K562 (cell line): ENCODE results near the gene MPL. TPM values are rescaled to one million over a fixed set of nuclear protein-coding genes. Genes with fewer than 3 reads are reported as not detected.

Source experiments
- ATAC-seq: fragments of 200-7000 bp; cut with Tn5 transposase; 3 replicates; pipeline ENCODE4 v1.9.1; 2020; ENCODE audit warnings: moderate library complexity
- BruUV-seq: library from RNA; stranded (reverse); fragments of 400-500 nt; replicated peaks from 2 replicates; lab custom pipeline; 2021; lab: Mats Ljungman, UMichigan
- CTCF ChIA-PET: fragments of 300-600 bp; formaldehyde crosslinking; extraction: SDS; loops from one replicate; lab custom pipeline; 2021; ENCODE audit warnings: low intra/inter-chr PET ratio; lab: Yijun Ruan, JAX
- POLR2A ChIA-PET: fragments of 300-600, 350-650 bp; sonication (Branson Sonifier 250); formaldehyde crosslinking; extraction: SDS; loops from one replicate; lab custom pipeline; 2021; ENCODE audit warnings: antibody characterized with exemption, inconsistent platforms; lab: Yijun Ruan, JAX
- DNase-seq, 4 experiments: peaks; one replicate each; pipeline versions ENCODE4 v3.0.0 to v3.0.0-alpha.2; 2011 to 2018; ENCODE audit warnings: low spot score in 3 of 4, mixed read lengths in 3 of 4; ENCODE audit errors: extremely low read depth in 1 of 4
- FAIRE-seq: peaks from 2 replicates; lab custom pipeline; 2011; peaks lifted over from hg19 to GRCh38; lab: Jason Lieb, UNC
- H2AFZ ChIP-seq: 2 replicates; pipeline ENCODE4 v1.6.0; 2011; ENCODE audit warnings: low read depth, low read length, control low read depth, inconsistent platforms
- H3K27ac ChIP-seq: fragments of 200-600 bp; 3 replicates; pipeline ENCODE4 v1.8.0; 2011; ENCODE audit warnings: low read depth, mild to moderate bottlenecking, control low read depth, inconsistent platforms, low read length, moderate library complexity, mixed read lengths; ENCODE audit errors: extremely low read depth
- H3K27me3 ChIP-seq, 2 experiments: fragments of 300-600 bp in 1 of 2; 2 replicates in 1 of 2; 3 replicates in 1 of 2; pipeline versions ENCODE4 v1.6.0 to v1.8.0; 2011; ENCODE audit warnings: inconsistent platforms in 2 of 2, low read length in 2 of 2, mild to moderate bottlenecking in 1 of 2, mixed read lengths in 1 of 2, moderate library complexity in 1 of 2; ENCODE audit not compliant: control insufficient read depth in 2 of 2, insufficient read depth in 2 of 2
- H3K36me3 ChIP-seq: fragments of 300-600 bp; 3 replicates; pipeline ENCODE4 v1.8.0; 2011; ENCODE audit warnings: mild to moderate bottlenecking, low read length, inconsistent platforms; ENCODE audit not compliant: control insufficient read depth, insufficient read depth
- H3K4me1 ChIP-seq, 2 experiments: fragments of 200-600 bp in 1 of 2; replicated peaks in 1 of 2; 2 replicates in 1 of 2; 3 replicates in 1 of 2; pipeline versions ENCODE4 v1.5.1 to v1.8.0; 2011; ENCODE audit warnings: inconsistent platforms in 2 of 2, low read length in 2 of 2, mild to moderate bottlenecking in 1 of 2, mixed read lengths in 1 of 2, moderate library complexity in 1 of 2; ENCODE audit not compliant: control insufficient read depth in 2 of 2, insufficient read depth in 2 of 2
- H3K4me2 ChIP-seq: 2 replicates; pipeline ENCODE4 v1.6.1; 2011; ENCODE audit warnings: low read length, control low read depth, inconsistent platforms, mixed read lengths; ENCODE audit not compliant: insufficient read depth
- H3K4me3 ChIP-seq: fragments of 200-600 bp; sonication (generic), shearing (Covaris generic); 2 replicates; pipeline ENCODE4 v1.5.1; 2016; ENCODE audit warnings: control low read depth, inconsistent platforms
- H3K79me2 ChIP-seq: fragments of 200-600 bp; 3 replicates; pipeline ENCODE4 v1.8.0; 2011; ENCODE audit warnings: low read length, inconsistent platforms; ENCODE audit not compliant: control insufficient read depth, insufficient read depth
- H3K9ac ChIP-seq, 2 experiments: 2 replicates each; pipeline versions ENCODE4 v1.6.0 to v1.6.1; 2011; ENCODE audit warnings: low read depth in 2 of 2, low read length in 2 of 2, control low read depth in 1 of 2, inconsistent platforms in 1 of 2, mild to moderate bottlenecking in 1 of 2, mixed read lengths in 1 of 2; ENCODE audit not compliant: insufficient read depth in 1 of 2
- H3K9me1 ChIP-seq: one replicate; pipeline ENCODE4 v1.6.0; 2011; ENCODE audit warnings: inconsistent platforms, mild to moderate bottlenecking, low read length, moderate library complexity; ENCODE audit not compliant: control insufficient read depth, insufficient read depth
- H3K9me3 ChIP-seq: replicated peaks from 2 replicates; pipeline ENCODE4 v1.5.1; 2011; ENCODE audit warnings: low read depth, low read length, inconsistent platforms; ENCODE audit not compliant: control insufficient read depth, insufficient read depth
- H4K20me1 ChIP-seq: replicated peaks from 2 replicates; pipeline ENCODE4 v1.6.1; 2011; ENCODE audit warnings: low read length, inconsistent platforms, mixed read lengths; ENCODE audit not compliant: control insufficient read depth, insufficient read depth
- ARID1B ChIP-seq: fragments of 450-650 bp; IDR thresholded peaks from 2 replicates; pipeline ENCODE4 v1.6.1; 2016; ENCODE audit warnings: antibody characterized with exemption, mild to moderate bottlenecking, inconsistent platforms
- CTBP1 ChIP-seq: fragments of 450-650 bp; IDR thresholded peaks from 2 replicates; pipeline ENCODE4 v1.6.1; 2016; ENCODE audit warnings: borderline replicate concordance
- ELF2 ChIP-seq: fragments of 250-450 bp; sonication (Bioruptor Pico); IDR thresholded peaks from 2 replicates; pipeline ENCODE4 v1.5.0; 2021; ENCODE audit warnings: mild to moderate bottlenecking
- FOXJ3 ChIP-seq: sonication (generic); formaldehyde crosslinking; IDR thresholded peaks from 2 replicates; pipeline ENCODE4 v1.4.0; 2020; ENCODE audit warnings: mild to moderate bottlenecking, missing genetic modification reagents
- GATA2 ChIP-seq: sonication (generic); formaldehyde crosslinking; IDR thresholded peaks from 2 replicates; pipeline ENCODE4 v1.4.0; 2020; ENCODE audit warnings: mild to moderate bottlenecking, missing genetic modification reagents
- HES1 ChIP-seq: fragments of 450-650 bp; IDR thresholded peaks from 2 replicates; pipeline ENCODE4 v1.6.1; 2016; ENCODE audit warnings: low read depth, mild to moderate bottlenecking, moderate library complexity
- HOXB6 ChIP-seq: fragments of 250-450 bp; sonication (Bioruptor Pico); IDR thresholded peaks from 2 replicates; pipeline ENCODE4 v1.5.1; 2022; ENCODE audit warnings: mild to moderate bottlenecking, borderline replicate concordance
- MYNN ChIP-seq, 2 experiments: sonication (generic); formaldehyde crosslinking in 1 of 2; IDR thresholded peaks; 2 replicates each; pipeline versions ENCODE4 v1.5.0 to v1.6.1; 2016 to 2020; ENCODE audit warnings: antibody characterized with exemption in 1 of 2, missing genetic modification reagents in 1 of 2
- POLR2AphosphoS2 ChIP-seq: IDR thresholded peaks from 2 replicates; pipeline ENCODE4 v1.6.1; 2012; ENCODE audit warnings: low read length, improper control_type of control experiment
- SIN3B ChIP-seq: fragments of 450-650 bp; IDR thresholded peaks from 2 replicates; pipeline ENCODE4 v1.6.1; 2017; ENCODE audit warnings: low read depth, mild to moderate bottlenecking, moderate library complexity
- SMARCA5 ChIP-seq: fragments of 450-650 bp; IDR thresholded peaks from 2 replicates; pipeline ENCODE4 v1.6.1; 2016
- U2AF2 ChIP-seq: fragments of 200-400 bp; formaldehyde crosslinking; optimal IDR thresholded peaks from 2 replicates; pipeline ENCODE3; 2017; ENCODE audit warnings: low read depth, mild to moderate bottlenecking, low read length
- WHSC1 ChIP-seq: IDR thresholded peaks from one replicate; pipeline ENCODE4 v1.6.1; 2012; ENCODE audit warnings: low read length, control low read depth, inconsistent platforms
- ZBTB34 ChIP-seq: fragments of 250-450 bp; sonication (Bioruptor Pico); IDR thresholded peaks from 2 replicates; pipeline ENCODE4 v1.8.0; 2021; ENCODE audit warnings: mild to moderate bottlenecking, moderate library complexity
- ZBTB7A ChIP-seq: IDR thresholded peaks from 2 replicates; pipeline ENCODE4 v1.6.1; 2011; ENCODE audit warnings: low read depth, mild to moderate bottlenecking, low read length, moderate library complexity, borderline replicate concordance; ENCODE audit not compliant: control insufficient read depth
- ZNF12 ChIP-seq: sonication (generic); formaldehyde crosslinking; IDR thresholded peaks from 2 replicates; pipeline ENCODE4 v1.4.0; 2020; ENCODE audit warnings: mild to moderate bottlenecking, missing genetic modification reagents
- ZNF224 ChIP-seq: sonication (generic); formaldehyde crosslinking; IDR thresholded peaks from 2 replicates; pipeline ENCODE4 v1.8.0; 2022; ENCODE audit warnings: mild to moderate bottlenecking, missing genetic modification reagents
- ZNF431 ChIP-seq: sonication (generic); formaldehyde crosslinking; IDR thresholded peaks from 2 replicates; pipeline ENCODE4 v1.8.0; 2022; ENCODE audit warnings: mild to moderate bottlenecking, missing genetic modification reagents
- ZNF609 ChIP-seq: sonication (generic); formaldehyde crosslinking; IDR thresholded peaks from 2 replicates; pipeline ENCODE4 v1.8.1; 2023; ENCODE audit warnings: missing genetic modification reagents, mild to moderate bottlenecking, borderline replicate concordance
- WGBS: fragments of 100-300 bp; shearing (Covaris generic); methylation state at CpG from one replicate; pipeline ENCODE4 v1.1.6; 2016; ENCODE audit warnings: low coverage, mixed read lengths; ENCODE audit not compliant: insufficient coverage; ENCODE audit errors: missing lambda C conversion rate; 5-methylcytosine and 5-hydroxymethylcytosine counted together
- in situ Hi-C: fragments of 300-500 bp; cut with MboI; formaldehyde crosslinking; loops from 4 replicates; pipeline ENCODE4 v1.15.0; 2018; ENCODE audit warnings: inconsistent platforms, mixed read lengths
- intact Hi-C: fragments of 100-400 bp; cut with micrococcal nuclease; formaldehyde crosslinking; loops from 2 replicates; pipeline ENCODE4 v1.14.2; 2022
- polyA plus RNA-seq, 8 experiments: library from polyadenylated mRNA; depleted of rRNA in 4 of 8; stranded (reverse) in 5 of 8; unstranded in 3 of 8; fragments of >200 nt; fragmentation: Nextera tagmentation in 2 of 8; fragmentation: Illumina TruSeq in 1 of 8; extraction: Ambion mirVana in 2 of 8; extraction: Trizol in 1 of 8; gene quantifications; 2 replicates each; pipeline versions ENCODE4 v1.2.1 to v1.2.3, GENCODE V29; 2011 to 2014; ENCODE audit warnings: inconsistent platforms in 1 of 8, missing spikeins in 1 of 8
- total RNA-seq, 7 experiments: library from RNA; depleted of rRNA in 6 of 7; stranded (reverse); fragments of >200 nt in 6 of 7; fragmentation: Illumina TruSeq in 2 of 7; extraction: Trizol in 2 of 7; gene quantifications; 2 replicates each; pipeline versions ENCODE4 v1.2.1 to v1.2.3, GENCODE V29; 2011 to 2021; ENCODE audit warnings: low replicate concordance in 1 of 7

Gene MPL
- total and polyA plus RNA-seq, 9 of the 15 experiments (the other 6 are each of a cell fraction or from before 2014, with no cell fraction given): not detected

- ATAC-seq: no peak
- CTCF ChIA-PET: no interaction called here
- WGBS: 22% methylated on average over 10 of the region's 10 CpGs
- H3K79me2 ChIP-seq: no peaks in the 10 kb centered on the region
- no peak overlapping the region for H2AFZ ChIP-seq
- peak overlapping the region in 1 of 2 experiments; percentile 51; a peak in 2 of 4 replicates for H3K9ac ChIP-seq
- no peaks in the 10 kb centered on the region for H3K9me1 ChIP-seq
- in situ Hi-C loops: no loop called here
- DNase-seq: no peak
- H4K20me1 ChIP-seq: 0 out of 2 replicates have a peak, but pooled peaks cover 4% of the 10 kb centered on the region
- H3K4me3 ChIP-seq: no peak overlapping the region
- TF ChIP-seq HOXB6: no peak
- no peak for TF ChIP-seq CTBP1
- TF ChIP-seq ZNF224 (CRISPR knock-in tag): no peak
- TF ChIP-seq SMARCA5: no peak
- no peak for TF ChIP-seq ZBTB7A
- TF ChIP-seq POLR2AphosphoS2: no peak
- no peak for TF ChIP-seq SIN3B
- TF ChIP-seq ZNF431 (CRISPR knock-in tag): no peak
- TF ChIP-seq U2AF2: no peak
- no peak for TF ChIP-seq ZNF609 (CRISPR knock-in tag)
- no peak for TF ChIP-seq WHSC1
- no peak for TF ChIP-seq FOXJ3 (CRISPR knock-in tag)
- no peak for TF ChIP-seq ARID1B
- no peak for TF ChIP-seq HES1
- no peak for TF ChIP-seq GATA2
- TF ChIP-seq ZNF12 (CRISPR knock-in tag): no peak
- TF ChIP-seq MYNN (IDR thresholded peaks at IDR 0.05): no peak
- no peak for TF ChIP-seq MYNN (CRISPR knock-in tag; IDR thresholded peaks at IDR 0.05)
- no peak for TF ChIP-seq ZBTB34 (CRISPR knock-in tag)
- TF ChIP-seq ELF2 (CRISPR knock-in tag): no peak
- TF ChIP-seq, all 486 proteins: peak for 0
- POLR2A ChIA-PET: no interaction called here
- Histone ChIP-seq H3K4me1 (peaks cover 3 to 19% of the 10 kb centered on the region in 2 experiments; a peak in 3 of 5 replicates), H3K9me3 (no peaks in the 10 kb centered on the region), H3K36me3 (no peaks in the 10 kb centered on the region), H3K4me2 (no peak overlapping the region), H3K27ac (no peak overlapping the region), H3K27me3 (peaks cover 10 to 58% of the 10 kb centered on the region in 2 experiments; a peak in 3 of 5 replicates)
- intact Hi-C loops: no loop called here
- BruUV-seq: no TSS peak
- FAIRE-seq: no peak
Measured at GRCh38 chr1:43313771-43314170, 23.8 kb upstream of the MPL start.
